ENCODE measurements around the gene CCDC170. TPM values are rescaled to one million over a fixed set of nuclear protein-coding genes. Genes with fewer than 3 reads are reported as not detected.

The CCDC170 gene
- total and polyA plus RNA-seq, 12 donors: 0.13 to 1.6 (median 0.35) TPM

DNA sequence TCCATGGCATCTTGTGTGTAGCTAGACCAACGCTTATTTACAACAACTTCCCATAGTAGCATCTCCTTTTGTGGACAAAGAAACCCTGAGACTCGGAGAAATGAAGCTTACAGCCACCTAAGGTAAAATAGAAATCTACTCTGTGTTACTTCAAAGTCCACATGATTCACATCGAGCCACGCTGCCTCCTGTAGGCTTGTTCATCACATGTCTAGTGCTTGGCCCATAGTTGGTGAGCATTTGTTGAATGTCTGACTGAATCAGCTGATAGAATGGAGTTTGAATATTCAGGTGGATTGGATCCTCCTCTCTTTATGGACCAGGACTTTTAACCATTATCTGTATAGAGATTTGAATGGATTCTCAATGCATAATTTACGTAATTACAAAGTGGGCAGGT, 130.7 kb downstream of the CCDC170 start:
- intact Hi-C loops (cut with DNase I): no loop called here
- Histone ChIP-seq H3K9me3 (peaks cover 0 to 3% (median 0%) of the 10 kb centered on the region in 11 donors), H3K27me3 (no peaks in the 10 kb centered on the region), H3K27ac (no peak overlapping the region), H3K4me3 (no peak overlapping the region), H3K4me1 (peaks cover 0 to 6% (median 0%) of the 10 kb centered on the region in 9 donors), H3K36me3 (no peaks in the 10 kb centered on the region)
- TF ChIP-seq, protein P1, sequence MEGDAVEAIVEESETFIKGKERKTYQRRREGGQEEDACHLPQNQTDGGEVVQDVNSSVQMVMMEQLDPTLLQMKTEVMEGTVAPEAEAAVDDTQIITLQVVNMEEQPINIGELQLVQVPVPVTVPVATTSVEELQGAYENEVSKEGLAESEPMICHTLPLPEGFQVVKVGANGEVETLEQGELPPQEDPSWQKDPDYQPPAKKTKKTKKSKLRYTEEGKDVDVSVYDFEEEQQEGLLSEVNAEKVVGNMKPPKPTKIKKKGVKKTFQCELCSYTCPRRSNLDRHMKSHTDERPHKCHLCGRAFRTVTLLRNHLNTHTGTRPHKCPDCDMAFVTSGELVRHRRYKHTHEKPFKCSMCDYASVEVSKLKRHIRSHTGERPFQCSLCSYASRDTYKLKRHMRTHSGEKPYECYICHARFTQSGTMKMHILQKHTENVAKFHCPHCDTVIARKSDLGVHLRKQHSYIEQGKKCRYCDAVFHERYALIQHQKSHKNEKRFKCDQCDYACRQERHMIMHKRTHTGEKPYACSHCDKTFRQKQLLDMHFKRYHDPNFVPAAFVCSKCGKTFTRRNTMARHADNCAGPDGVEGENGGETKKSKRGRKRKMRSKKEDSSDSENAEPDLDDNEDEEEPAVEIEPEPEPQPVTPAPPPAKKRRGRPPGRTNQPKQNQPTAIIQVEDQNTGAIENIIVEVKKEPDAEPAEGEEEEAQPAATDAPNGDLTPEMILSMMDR (IDR thresholded peaks at IDR 0.05): no peak
- ATAC-seq: no peak
- DNase-seq: no peak
- WGBS, 2 donors: 82 to 85% methylated on average over 5 of the region's 5 CpGs

DNA sequence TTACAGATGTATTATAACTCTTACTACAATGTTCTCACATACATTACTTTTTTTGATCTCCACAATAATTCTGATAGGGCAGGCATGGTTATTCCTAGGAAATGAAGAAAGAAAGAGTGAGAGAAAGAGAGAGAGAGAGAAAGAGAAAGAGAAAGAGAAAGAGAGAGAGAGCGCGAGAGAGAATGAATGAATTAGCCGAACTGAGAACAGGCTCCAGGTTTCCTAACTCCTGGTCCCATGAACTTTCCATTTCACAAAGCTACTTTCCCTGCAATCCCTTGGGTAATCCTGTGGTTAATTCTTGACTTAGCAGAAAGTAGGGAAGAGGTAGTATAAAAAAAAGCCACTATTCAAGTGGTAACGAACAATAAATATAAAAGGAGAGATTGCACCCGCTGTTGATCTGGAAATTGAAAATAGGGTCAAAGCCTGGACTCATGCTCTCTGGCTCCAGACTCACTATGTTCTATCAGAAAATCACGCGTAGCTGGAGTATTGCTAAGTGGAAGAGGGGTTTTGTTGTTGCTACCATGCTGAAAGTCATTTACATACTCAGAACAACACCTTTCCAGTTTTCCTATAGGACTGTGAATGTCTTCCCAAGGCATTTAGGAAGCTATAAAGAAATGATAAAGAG, 131.2 kb downstream of the CCDC170 start:
- Histone ChIP-seq H3K27me3 (no peaks in the 10 kb centered on the region), H3K9me3 (peaks cover 0 to 3% (median 0%) of the 10 kb centered on the region in 11 donors), H3K36me3 (no peaks in the 10 kb centered on the region), H3K27ac (no peak overlapping the region), H3K4me3 (no peak overlapping the region), H3K4me1 (peaks cover 0 to 6% (median 0%) of the 10 kb centered on the region in 9 donors)
- TF ChIP-seq, protein P1 (IDR thresholded peaks at IDR 0.05): no peak
- intact Hi-C loops (cut with DNase I): no loop called here
- ATAC-seq (no peak), DNase-seq (no peak)
- 93 to 96% methylated on average over 7 of the region's 7 CpGs for WGBS, 2 donors

DNA sequence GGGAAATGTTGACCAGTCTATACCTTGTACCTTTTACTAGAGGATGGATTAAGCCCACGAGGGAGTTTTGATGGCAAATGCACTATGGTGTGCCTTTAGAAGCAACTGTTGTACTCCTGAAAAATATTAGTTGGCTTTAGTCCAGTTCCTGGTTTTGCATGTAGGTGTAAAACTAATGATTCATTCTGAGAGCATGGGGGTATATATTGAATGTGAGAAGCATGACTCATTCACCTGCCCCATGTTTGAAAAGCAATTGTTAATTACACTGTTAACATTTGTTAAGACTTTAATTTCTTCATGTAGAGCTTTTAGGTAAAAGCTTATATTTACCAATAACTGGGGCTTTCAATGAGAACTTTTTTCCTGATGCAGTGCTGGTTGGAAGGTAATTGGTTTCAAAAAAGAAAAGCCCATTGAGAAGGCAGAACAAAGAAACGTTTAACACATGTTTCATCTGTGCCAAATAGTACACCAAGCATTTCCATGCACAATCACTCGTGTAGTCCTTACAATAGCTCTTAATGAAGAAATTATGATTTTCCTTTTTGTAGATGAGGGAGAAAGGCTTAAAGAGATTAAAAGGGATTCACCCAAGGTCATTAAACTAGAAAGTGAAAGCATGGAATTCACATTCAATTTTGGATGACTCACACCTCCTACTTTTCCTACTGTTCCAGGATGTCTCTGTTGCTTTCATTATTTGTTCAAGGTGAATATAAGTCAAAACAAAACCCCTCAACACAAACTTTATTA, 134.1 kb downstream of the CCDC170 start:
- intact Hi-C loops (cut with DNase I): no loop called here

DNA sequence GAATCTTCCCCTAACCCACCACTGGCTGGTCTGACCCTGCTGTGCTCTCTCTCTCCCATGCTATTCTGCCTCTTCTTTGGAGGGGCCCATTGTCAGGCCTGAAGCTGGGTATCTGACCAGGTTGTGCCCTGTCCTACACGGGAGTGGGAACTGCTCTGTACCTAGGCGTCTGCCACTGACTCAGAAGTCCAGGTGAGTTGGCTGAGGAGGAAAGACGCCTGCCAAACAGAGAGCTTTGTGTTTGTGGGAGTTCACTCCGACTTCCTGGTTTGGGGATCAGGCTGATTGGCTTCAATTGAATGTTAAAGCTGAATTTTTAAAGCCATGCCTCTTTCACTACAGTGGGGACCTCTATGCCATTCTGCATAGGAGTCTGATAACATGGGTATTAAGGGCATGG, 136.0 kb downstream of the CCDC170 start:
- no peak for ATAC-seq
- no peaks in the 10 kb centered on the region for H3K9me3 ChIP-seq
- TF ChIP-seq, protein P1 (IDR thresholded peaks at IDR 0.05): no peak
- peaks cover 0 to 6% (median 0%) of the 10 kb centered on the region in 9 donors for H3K4me1 ChIP-seq
- no peak for DNase-seq
- WGBS, 2 donors: 71 to 73% methylated on average over 4 of the region's 4 CpGs
- H3K36me3 ChIP-seq: no peaks in the 10 kb centered on the region
- no peak overlapping the region for H3K27ac ChIP-seq
- intact Hi-C loops (cut with DNase I): no loop called here
- H3K4me3 ChIP-seq: no peak overlapping the region
- H3K27me3 ChIP-seq: no peaks in the 10 kb centered on the region

More for the DNA sequence above, 134.1 kb downstream of the CCDC170 start:
- H3K27me3 ChIP-seq: no peaks in the 10 kb centered on the region
- no peak for ATAC-seq
- H3K36me3 ChIP-seq: no peaks in the 10 kb centered on the region
- H3K9me3 ChIP-seq: peaks cover 0 to 3% (median 0%) of the 10 kb centered on the region in 11 donors
- no peak overlapping the region for H3K4me3 ChIP-seq
- H3K27ac ChIP-seq: no peak overlapping the region
- 46 to 69% methylated on average over 3 of the region's 3 CpGs for WGBS, 2 donors
- peaks cover 0 to 6% (median 0%) of the 10 kb centered on the region in 9 donors for H3K4me1 ChIP-seq
- no peak for DNase-seq
- TF ChIP-seq, protein P1 (IDR thresholded peaks at IDR 0.05): no peak
